ENCODE data around the gene KLC4.

DNA sequence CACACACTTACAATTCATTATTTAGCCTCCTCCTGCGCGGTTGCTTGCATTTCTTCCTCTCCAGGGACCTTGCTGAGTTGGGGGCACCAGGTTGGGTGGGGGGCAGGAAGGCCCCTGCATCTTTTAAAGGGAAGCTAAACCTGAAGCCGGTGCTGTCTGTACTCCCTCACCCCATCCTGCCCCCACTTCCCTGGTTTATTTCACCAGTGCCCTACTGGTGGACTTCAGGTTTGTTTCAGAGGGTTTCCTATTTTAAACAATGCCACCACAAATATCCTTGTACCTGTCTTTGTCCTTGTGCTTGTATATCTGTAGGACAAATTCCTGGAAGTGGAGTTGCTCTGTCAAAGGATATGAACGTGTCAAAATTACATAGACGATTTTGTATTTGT, 37.7 kb downstream of the KLC4 start:
- TF ChIP-seq EZH2 (IDR thresholded peaks at IDR 0.05; ENCODE audit: insufficient read depth, poor library complexity, severe bottlenecking) (no peak), EZH2phosphoT487 (IDR thresholded peaks at IDR 0.05; ENCODE audit: insufficient read depth, low read depth) (no peak)
